IMR-90 (cell line): Measurements from ENCODE around the gene EMC1. TPM values are rescaled to one million over a fixed set of nuclear protein-coding genes. Genes with fewer than 3 reads are reported as not detected.

Source experiments
- ELK1 ChIP-seq: fragments of 150-350 bp; IDR thresholded peaks from 2 replicates; pipeline ENCODE4 v1.6.1; 2016; ENCODE audit warnings: low read depth, mild to moderate bottlenecking, low read length, moderate library complexity, borderline replicate concordance
- NFE2L2 ChIP-seq: fragments of 150-350 bp; IDR thresholded peaks from 2 replicates; pipeline ENCODE4 v1.6.1; 2016; ENCODE audit warnings: low read depth, mild to moderate bottlenecking, low read length
- polyA plus RNA-seq, 3 experiments: library from polyadenylated mRNA; depleted of rRNA; stranded (reverse); fragments of >200 nt; gene quantifications; 2 replicates each; pipeline ENCODE4 v1.2.3, GENCODE V29; 2012; ENCODE audit warnings: low replicate concordance in 1 of 3
- total RNA-seq: library from RNA; depleted of rRNA; stranded (reverse); fragments of >200 nt; gene quantifications from 2 replicates; pipeline ENCODE4 v1.2.3, GENCODE V29; 2012

The EMC1 gene
- total and polyA plus RNA-seq, 2 of the 4 experiments (the other 2 are of a cell fraction), result 65.4 to 114 TPM

- TF ChIP-seq ELK1, result no peak
- TF ChIP-seq NFE2L2, result no peak
These were observed 40.4 kb downstream of the EMC1 start (continued) for GRCh38 chr1:19210772-19211549.
